ENCODE measurements around the gene IL25. TPM values are rescaled to one million over a fixed set of nuclear protein-coding genes. Genes with fewer than 3 reads are reported as not detected.

IL25 gene
- polyA plus RNA-seq, 1 of the 3 experiments (the other 2 are of a cell fraction) = not detected

DNA sequence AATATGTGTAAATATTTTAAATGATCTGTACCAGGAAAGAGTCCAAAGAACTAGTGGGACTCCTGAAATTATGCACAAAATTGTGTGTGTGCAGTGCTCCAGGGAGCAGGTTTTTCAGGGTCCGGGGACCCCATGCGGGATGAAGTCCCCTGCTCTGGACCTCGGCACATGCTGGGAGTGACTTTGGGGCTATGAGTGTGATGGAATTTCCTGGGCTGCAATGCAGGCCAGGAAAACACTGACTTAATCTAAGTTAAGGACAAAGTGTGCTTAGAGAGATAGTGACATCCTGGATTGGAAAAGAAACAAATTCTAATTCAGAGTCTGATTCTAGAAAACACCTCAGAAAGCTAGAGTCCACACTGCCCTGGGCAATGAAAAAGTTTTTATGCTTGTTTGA is 41.6 kb downstream of the IL25 start (continued):
- TF ChIP-seq, protein P1, sequence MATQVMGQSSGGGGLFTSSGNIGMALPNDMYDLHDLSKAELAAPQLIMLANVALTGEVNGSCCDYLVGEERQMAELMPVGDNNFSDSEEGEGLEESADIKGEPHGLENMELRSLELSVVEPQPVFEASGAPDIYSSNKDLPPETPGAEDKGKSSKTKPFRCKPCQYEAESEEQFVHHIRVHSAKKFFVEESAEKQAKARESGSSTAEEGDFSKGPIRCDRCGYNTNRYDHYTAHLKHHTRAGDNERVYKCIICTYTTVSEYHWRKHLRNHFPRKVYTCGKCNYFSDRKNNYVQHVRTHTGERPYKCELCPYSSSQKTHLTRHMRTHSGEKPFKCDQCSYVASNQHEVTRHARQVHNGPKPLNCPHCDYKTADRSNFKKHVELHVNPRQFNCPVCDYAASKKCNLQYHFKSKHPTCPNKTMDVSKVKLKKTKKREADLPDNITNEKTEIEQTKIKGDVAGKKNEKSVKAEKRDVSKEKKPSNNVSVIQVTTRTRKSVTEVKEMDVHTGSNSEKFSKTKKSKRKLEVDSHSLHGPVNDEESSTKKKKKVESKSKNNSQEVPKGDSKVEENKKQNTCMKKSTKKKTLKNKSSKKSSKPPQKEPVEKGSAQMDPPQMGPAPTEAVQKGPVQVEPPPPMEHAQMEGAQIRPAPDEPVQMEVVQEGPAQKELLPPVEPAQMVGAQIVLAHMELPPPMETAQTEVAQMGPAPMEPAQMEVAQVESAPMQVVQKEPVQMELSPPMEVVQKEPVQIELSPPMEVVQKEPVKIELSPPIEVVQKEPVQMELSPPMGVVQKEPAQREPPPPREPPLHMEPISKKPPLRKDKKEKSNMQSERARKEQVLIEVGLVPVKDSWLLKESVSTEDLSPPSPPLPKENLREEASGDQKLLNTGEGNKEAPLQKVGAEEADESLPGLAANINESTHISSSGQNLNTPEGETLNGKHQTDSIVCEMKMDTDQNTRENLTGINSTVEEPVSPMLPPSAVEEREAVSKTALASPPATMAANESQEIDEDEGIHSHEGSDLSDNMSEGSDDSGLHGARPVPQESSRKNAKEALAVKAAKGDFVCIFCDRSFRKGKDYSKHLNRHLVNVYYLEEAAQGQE (IDR thresholded peaks at IDR 0.05; ENCODE audit: low read depth, low read length) = no peak
- TF ChIP-seq RCOR1 (IDR thresholded peaks at IDR 0.05; ENCODE audit: low read length) (no peak), TCF12 (IDR thresholded peaks at IDR 0.05) (no peak), SIN3A (IDR thresholded peaks at IDR 0.05; ENCODE audit: borderline replicate concordance, low read depth, low read length) (no peak)

DNA sequence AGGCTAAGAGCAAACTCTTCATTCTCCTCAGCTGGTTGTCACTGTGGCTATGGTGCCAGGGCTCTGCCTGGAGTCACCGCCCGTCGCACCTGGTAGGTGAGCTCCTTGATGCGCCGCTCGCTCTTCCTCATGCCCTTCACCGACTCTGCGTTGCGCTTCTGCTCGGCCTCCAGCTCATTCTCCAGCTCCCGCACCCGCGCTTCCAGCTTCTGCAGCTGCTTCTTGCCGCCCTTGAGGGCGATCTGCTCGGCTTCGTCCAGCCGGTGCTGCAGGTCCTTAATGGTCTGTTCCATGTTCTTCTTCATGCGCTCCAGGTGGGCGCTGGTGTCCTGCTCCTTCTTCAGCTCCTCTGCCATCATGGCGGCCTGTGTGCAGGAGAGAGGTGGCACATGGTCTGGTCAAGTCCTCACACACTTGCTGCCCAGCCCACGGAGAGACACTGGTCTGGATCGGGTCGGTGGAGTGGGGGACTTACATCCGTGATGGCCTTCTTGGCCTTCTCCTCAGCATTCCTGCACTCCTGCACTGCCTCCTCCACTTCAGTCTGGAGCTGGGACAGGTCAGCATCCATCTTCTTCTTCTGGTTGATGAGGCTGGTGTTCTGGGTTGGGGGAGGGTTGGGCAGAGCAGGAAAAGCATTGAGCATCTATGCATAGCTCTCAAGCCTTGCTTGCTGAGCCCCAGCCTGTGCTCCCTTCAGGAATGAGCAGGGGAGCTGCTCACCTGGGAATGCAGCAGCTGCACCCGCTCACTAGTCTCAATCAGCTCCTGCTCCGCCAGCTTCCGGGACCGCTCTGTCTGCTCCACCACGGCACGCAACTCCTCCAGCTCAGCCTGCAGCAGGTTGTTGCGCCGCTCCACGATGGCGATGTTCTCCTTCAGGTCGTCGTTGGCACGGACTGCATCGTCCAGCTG is 42.6 kb downstream of the IL25 start:
- no peak for DNase-seq
- H2AFZ ChIP-seq (ENCODE audit: low read depth) = no peak overlapping the region
- H3K27me3 ChIP-seq (ENCODE audit: insufficient read depth) = peaks cover 22% of the 10 kb centered on the region
- ChIA-PET POLR2A (no interaction called here), CTCF (no interaction called here)
- no peaks in the 10 kb centered on the region for H3K9me3 ChIP-seq
- no peaks in the 10 kb centered on the region for H3F3A ChIP-seq (replicated peaks; ENCODE audit: insufficient read depth)
- H3K4me3 ChIP-seq (ENCODE audit: low read depth in 2 of 2, low read length in 1 of 2) = no peak overlapping the region
- no peaks in the 10 kb centered on the region for H3K9me2 ChIP-seq
- no peaks in the 10 kb centered on the region for H3K79me2 ChIP-seq (ENCODE audit: insufficient read depth)
- 63% methylated on average over 39 of the region's 39 CpGs for WGBS (ENCODE audit: low lambda C conversion rate)
- H4K20me1 ChIP-seq (ENCODE audit: insufficient read depth) = no peaks in the 10 kb centered on the region
- no peak overlapping the region for H3K9ac ChIP-seq
- no peak overlapping the region for H3K4me2 ChIP-seq
- H3K27ac ChIP-seq (ENCODE audit: low read depth in 2 of 2, low read length in 1 of 2) = no peak overlapping the region
- peaks cover 0 to under 1% of the 10 kb centered on the region in 2 experiments; a peak in 1 of 4 replicates for H3K4me1 ChIP-seq (ENCODE audit: control insufficient read depth in 1 of 2, insufficient read depth in 2 of 2, low read depth in 1 of 2, low read length in 1 of 2)
- TF ChIP-seq TAF1 (IDR thresholded peaks at IDR 0.05; ENCODE audit: borderline replicate concordance, low read depth, low read length) (no peak), SIN3A (IDR thresholded peaks at IDR 0.05; ENCODE audit: borderline replicate concordance, low read depth, low read length) (no peak), FOSL2 (IDR thresholded peaks at IDR 0.05; ENCODE audit: borderline replicate concordance, low read depth) (no peak), FOXJ3 (CRISPR knock-in tag; IDR thresholded peaks at IDR 0.05) (no peak), YY1 (IDR thresholded peaks at IDR 0.05; ENCODE audit: low read depth) (no peak), EP300 (IDR thresholded peaks at IDR 0.05; ENCODE audit: borderline replicate concordance in 1 of 2, low read depth in 1 of 2, low read length in 1 of 2) (no peak)
- TF ChIP-seq, protein P2, sequence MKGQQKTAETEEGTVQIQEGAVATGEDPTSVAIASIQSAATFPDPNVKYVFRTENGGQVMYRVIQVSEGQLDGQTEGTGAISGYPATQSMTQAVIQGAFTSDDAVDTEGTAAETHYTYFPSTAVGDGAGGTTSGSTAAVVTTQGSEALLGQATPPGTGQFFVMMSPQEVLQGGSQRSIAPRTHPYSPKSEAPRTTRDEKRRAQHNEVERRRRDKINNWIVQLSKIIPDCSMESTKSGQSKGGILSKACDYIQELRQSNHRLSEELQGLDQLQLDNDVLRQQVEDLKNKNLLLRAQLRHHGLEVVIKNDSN (IDR thresholded peaks at IDR 0.05; ENCODE audit: borderline replicate concordance, low read depth) = no peak
- H3K36me3 ChIP-seq (replicated peaks in 1 of 2; ENCODE audit: control insufficient read depth in 1 of 2, insufficient read depth in 2 of 2, low read length in 1 of 2) = no peaks in the 10 kb centered on the region
